NCI-H2171 (cell line): ENCODE data around the gene MCHR1.
"Not testable (repeated sequence)": the region's sequence is repeated elsewhere in the genome, so short reads cannot be mapped to it uniquely, and the experiment has no call there.

Source experiments
- DNase-seq: peaks from one replicate; lab custom pipeline; 2025; lab: John Stamatoyannopoulos, UW

MCHR1 gene

GRCh38 chr22:40655941-40656340 is 23.3 kb upstream of the MCHR1 start:
- not testable (repeated sequence) for DNase-seq

GRCh38 chr22:40656651-40657050 is 22.6 kb upstream of the MCHR1 start:
- not testable (repeated sequence) for DNase-seq

GRCh38 chr22:40659166-40659565 is 20.1 kb upstream of the MCHR1 start:
- DNase-seq = peak; percentile 26

- DNase-seq = no peak
Measured at GRCh38 chr22:40660730-40661129, 18.6 kb upstream of the MCHR1 start.

GRCh38 chr22:40661671-40662070 is 17.6 kb upstream of the MCHR1 start:
- no peak for DNase-seq

- DNase-seq = no peak
Measured at GRCh38 chr22:40665312-40665711, 14.0 kb upstream of the MCHR1 start.

GRCh38 chr22:40666151-40666848 is 13.0 kb upstream of the MCHR1 start:
- DNase-seq = no peak

- DNase-seq = no peak
Measured at GRCh38 chr22:40668611-40669411, 10.5 kb upstream of the MCHR1 start.

GRCh38 chr22:40670058-40670457 is 9.2 kb upstream of the MCHR1 start:
- no peak for DNase-seq

- no peak for DNase-seq
Measured at GRCh38 chr22:40671369-40671768, 7.9 kb upstream of the MCHR1 start.

- no peak for DNase-seq
Measured at GRCh38 chr22:40671796-40672360, 7.4 kb upstream of the MCHR1 start.

- DNase-seq = no peak
Measured at GRCh38 chr22:40673017-40673416, 6.3 kb upstream of the MCHR1 start.

- DNase-seq = no peak
Measured at GRCh38 chr22:40674274-40674673, 5.0 kb upstream of the MCHR1 start.

GRCh38 chr22:40676166-40676565 is 3.1 kb upstream of the MCHR1 start:
- not testable (repeated sequence) for DNase-seq

GRCh38 chr22:40676644-40677043 is 2.6 kb upstream of the MCHR1 start:
- no peak for DNase-seq

- no peak for DNase-seq
Measured at GRCh38 chr22:40678493-40679248, 613 bp upstream of the MCHR1 start.

GRCh38 chr22:40679964-40680818 is 907 bp downstream of the MCHR1 start:
- DNase-seq = no peak

GRCh38 chr22:40680819-40681183 is 1.5 kb downstream of the MCHR1 start:
- DNase-seq = no peak

- no peak for DNase-seq
Measured at GRCh38 chr22:40681451-40681850, 2.2 kb downstream of the MCHR1 start.

- no peak for DNase-seq
Measured at GRCh38 chr22:40684728-40685127, 5.4 kb downstream of the MCHR1 start.

- DNase-seq = no peak
Measured at GRCh38 chr22:40685406-40685805, 6.1 kb downstream of the MCHR1 start.

- no peak for DNase-seq
Measured at GRCh38 chr22:40687706-40688105, 8.4 kb downstream of the MCHR1 start.
